Dedifferentiated amniotic fluid mesenchymal stem cell (primary cell): Measurements from ENCODE around the gene SLFN11.
"Not testable (repeated sequence)": the region's sequence is repeated elsewhere in the genome, so short reads cannot be mapped to it uniquely, and the experiment has no call there.

Experiments used
- DNase-seq: peaks from one replicate; pipeline ENCODE4 v3.0.0-alpha.2; 2016; ENCODE audit errors: extremely low spot score

SLFN11 gene

GRCh38 chr17:35352284-35352683 is 21.1 kb downstream of the SLFN11 start:
- no peak for DNase-seq

- no peak for DNase-seq
Observed at GRCh38 chr17:35350493-35350892, 22.9 kb downstream of the SLFN11 start.

DNA sequence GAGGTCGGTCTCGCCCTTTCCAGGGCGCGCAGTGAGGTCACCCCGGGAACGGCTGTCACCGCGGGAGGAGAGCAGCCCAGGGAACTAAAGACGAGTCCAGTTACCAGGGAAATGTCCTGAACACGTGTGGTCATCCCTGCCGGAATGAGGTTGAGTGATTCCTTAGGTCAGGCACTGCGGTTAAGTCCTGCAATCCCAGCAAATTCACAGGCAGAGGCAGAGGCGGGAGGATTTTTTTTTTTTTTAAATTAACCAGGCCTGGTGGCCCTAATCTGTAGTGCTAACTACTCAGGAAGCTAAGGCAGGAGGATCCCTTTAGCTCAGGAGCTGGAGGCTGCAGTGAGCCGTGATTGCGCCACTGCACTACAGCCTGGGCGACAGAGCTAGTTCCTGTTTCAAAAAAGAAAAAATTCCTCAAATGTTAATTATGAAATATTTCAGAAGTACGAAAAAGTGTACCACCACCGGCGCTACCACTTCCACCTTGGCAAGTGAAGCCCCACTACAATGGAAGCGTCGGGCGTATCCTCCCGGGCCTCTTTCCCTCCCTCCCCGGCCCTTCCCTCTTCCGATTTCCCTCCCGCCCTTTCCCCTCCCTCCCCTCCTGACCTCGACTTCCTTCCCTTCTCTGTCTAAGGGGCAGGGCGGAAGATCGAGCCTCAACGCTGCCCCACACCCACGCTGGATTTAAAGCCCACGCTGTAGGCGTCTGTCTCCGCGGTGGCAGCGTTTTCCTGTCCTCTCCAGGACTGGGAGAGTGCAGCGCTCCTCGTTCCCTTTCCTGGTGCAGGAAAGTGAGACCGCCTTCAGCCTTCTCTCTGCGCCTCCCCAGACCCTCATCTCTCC is 27.3 kb downstream of the SLFN11 start:
- no peak for DNase-seq

DNA sequence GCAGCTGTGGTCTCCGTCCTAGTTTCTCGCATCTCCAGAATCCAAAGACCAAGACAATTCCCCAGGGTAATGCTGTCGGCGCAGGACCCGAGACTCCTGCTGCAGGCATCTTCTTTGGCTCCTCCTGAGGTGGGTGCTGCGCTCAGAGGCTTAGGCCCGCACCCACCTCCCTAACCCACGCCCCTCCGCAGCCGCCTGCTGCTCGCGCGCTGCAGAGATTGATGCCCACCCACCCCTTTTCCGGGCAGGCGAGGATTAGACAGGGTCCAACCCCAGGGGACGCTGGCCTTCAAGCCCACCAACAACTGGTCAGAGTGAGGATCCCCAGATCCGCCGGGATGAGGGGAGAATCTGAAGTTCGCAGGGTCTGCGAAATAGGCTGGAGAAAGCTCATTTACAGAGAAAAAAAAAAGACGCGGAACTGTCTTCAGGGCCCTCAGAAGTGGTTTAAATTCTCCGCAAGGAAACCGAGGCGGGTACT is 27.9 kb downstream of the SLFN11 start:
- no peak for DNase-seq

DNA sequence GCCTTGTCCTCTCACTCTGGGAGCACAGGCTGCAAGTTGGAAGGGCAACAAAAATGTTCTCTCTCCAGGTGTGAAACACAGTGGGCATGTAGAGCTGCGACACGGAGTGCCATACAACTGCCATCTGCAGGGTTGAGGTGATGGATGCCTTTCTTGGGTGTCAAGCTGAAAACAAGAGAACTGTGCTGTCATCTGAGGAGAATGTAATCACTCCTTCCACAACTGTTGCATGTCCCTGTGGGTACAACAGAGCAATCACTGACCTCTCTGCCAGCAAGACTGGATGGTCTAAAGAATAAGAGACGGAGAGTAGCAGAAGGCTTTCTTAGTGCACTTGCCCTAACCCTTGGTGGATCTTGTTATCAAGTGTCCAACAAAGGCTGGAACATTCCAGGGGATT is 29.2 kb downstream of the SLFN11 start:
- no peak for DNase-seq

- DNase-seq, result no peak
Observed at GRCh38 chr17:35342276-35342675, 31.1 kb downstream of the SLFN11 start.

DNA sequence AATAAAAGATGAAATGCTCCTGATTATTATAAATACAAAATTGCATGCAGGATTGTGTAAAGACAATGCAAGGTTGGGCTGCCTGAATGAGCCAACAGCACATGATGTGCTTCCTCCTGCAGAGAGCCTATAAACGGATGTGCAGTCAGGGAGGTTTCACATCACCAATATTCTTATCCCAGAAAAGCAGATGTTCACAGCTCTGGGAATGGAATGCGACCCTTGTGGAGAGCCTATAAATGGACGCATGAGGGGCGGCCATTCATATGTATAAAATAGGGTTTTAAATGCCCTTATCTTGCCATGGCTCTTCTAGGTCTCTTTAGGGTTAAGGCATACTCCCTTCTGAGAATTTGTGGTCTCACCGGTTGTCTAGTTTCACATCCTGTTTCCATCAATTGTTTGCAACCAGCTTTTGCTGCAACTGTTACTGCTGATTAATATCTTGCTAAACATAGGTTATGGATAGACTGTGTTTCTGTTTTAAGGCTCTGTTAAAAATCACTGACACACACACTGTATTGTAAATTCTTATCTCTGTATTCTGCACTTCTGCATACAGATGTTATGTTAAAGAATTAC is 31.9 kb downstream of the SLFN11 start:
- no peak for DNase-seq

DNA sequence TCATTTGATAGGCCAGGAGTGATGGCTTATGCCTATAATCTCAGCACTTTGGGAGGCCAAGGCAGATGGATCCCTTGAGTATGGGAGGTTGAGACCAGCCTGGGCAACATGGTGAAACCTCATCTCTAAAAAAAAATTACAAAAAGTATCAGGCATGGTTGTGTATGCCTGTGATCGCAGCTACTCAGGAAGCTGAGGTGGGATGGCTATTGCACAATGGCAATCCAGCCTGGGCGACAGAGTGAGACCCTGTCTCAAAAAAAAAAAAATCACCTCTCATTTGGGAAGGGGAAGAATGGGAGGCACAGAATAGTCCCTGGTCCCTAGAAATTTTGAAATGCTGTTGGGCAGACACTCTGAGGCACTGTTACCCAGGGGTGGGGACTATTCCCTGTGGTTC is 35.2 kb downstream of the SLFN11 start:
- DNase-seq, result no peak

DNA sequence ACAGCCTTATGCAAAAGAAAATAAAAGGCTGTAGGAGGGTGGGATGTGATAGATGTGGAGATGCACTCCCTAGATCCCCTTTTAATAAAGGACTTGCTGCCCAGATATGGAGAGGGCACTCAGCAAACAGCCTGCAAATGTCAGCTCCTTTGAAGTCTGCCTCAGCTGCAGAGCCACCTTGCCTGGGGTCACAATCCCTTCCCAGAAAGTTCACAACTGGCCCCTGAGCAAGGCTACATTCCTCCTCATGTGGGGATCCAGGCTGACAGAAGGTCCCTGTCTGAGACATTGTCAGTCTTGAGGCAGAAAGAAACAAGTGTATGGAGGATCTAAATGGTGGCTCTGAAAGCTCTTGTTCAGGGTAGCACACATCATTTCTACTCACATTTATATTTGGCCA is 36.1 kb downstream of the SLFN11 start:
- no peak for DNase-seq

GRCh38 chr17:35333578-35333977 is 39.8 kb downstream of the SLFN11 start:
- DNase-seq, result not testable (repeated sequence)

GRCh38 chr17:35322749-35323148 is 50.7 kb downstream of the SLFN11 start:
- no peak for DNase-seq

GRCh38 chr17:35315971-35316370 is 57.5 kb downstream of the SLFN11 start:
- no peak for DNase-seq

- DNase-seq, result peak; percentile 94
Observed at GRCh38 chr17:35315283-35315682, 58.1 kb downstream of the SLFN11 start.

- no peak for DNase-seq
Observed at GRCh38 chr17:35314415-35315216, 58.8 kb downstream of the SLFN11 start.

GRCh38 chr17:35313875-35314409 is 59.5 kb downstream of the SLFN11 start:
- no peak for DNase-seq

- DNase-seq, result peak; percentile 72
Observed at GRCh38 chr17:35312790-35313711, 60.4 kb downstream of the SLFN11 start.

- DNase-seq, result no peak
Observed at GRCh38 chr17:35312346-35312745, 61.1 kb downstream of the SLFN11 start.

GRCh38 chr17:35309345-35309744 is 64.1 kb downstream of the SLFN11 start:
- not testable (repeated sequence) for DNase-seq
